PC-3 (cell line): ENCODE results near the gene BRD8. TPM values are rescaled to one million over a fixed set of nuclear protein-coding genes. Genes with fewer than 3 reads are reported as not detected.

Experiments used
- ATAC-seq: fragments of 200-7000 bp; cut with Tn5 transposase; 2 replicates; pipeline ENCODE4 v1.9.1; 2020; ENCODE audit warnings: mild to moderate bottlenecking, moderate library complexity
- BruUV-seq: library from RNA; stranded (reverse); fragments of 400-500 nt; replicated peaks from 2 replicates; lab custom pipeline; 2021; lab: Mats Ljungman, UMichigan
- CTCF ChIA-PET: fragments of 300-600 bp; sonication (Branson Sonifier 250); formaldehyde crosslinking; loops from one replicate; lab custom pipeline; 2022; ENCODE audit warnings: antibody characterized with exemption; lab: Charles Lee
- POLR2A ChIA-PET: fragments of 300-600 bp; sonication (Branson Sonifier 250); formaldehyde crosslinking; loops from one replicate; lab custom pipeline; 2022; ENCODE audit warnings: antibody characterized with exemption; ENCODE audit not compliant: unreplicated experiment; lab: Charles Lee
- DNase-seq: peaks from one replicate; pipeline ENCODE4 v3.0.0-alpha.2; 2015
- H2AFZ ChIP-seq: fragments of 300-600 bp; sonication (generic); 2 replicates; pipeline ENCODE4 v1.6.0; 2016; ENCODE audit warnings: antibody characterized with exemption, low read length
- H3F3A ChIP-seq: fragments of 300-600 bp; sonication (generic); one replicate; pipeline ENCODE4 v1.6.0; 2017; ENCODE audit warnings: antibody characterized with exemption, low read length, control low read depth, mild to moderate bottlenecking; ENCODE audit not compliant: unreplicated experiment
- H3K27ac ChIP-seq: fragments of 300-600 bp; sonication (generic); 2 replicates; pipeline ENCODE4 v1.5.1; 2016; ENCODE audit warnings: mild to moderate bottlenecking, low read length
- H3K27me3 ChIP-seq: fragments of 300-600 bp; sonication (generic); 2 replicates; pipeline ENCODE4 v1.6.1; 2016; ENCODE audit warnings: low read length, mixed read lengths
- H3K36me3 ChIP-seq: fragments of 300-600 bp; sonication (generic); 2 replicates; pipeline ENCODE4 v1.6.1; 2016; ENCODE audit warnings: low read depth, mixed run types, low read length, mixed read lengths
- H3K4me1 ChIP-seq: fragments of 300-600 bp; sonication (generic); 2 replicates; pipeline ENCODE4 v1.5.1; 2016; ENCODE audit warnings: low read length; ENCODE audit not compliant: insufficient read depth
- H3K4me2 ChIP-seq: fragments of 300-600 bp; sonication (generic); 2 replicates; pipeline ENCODE4 v1.6.0; 2016; ENCODE audit warnings: low read length
- H3K4me3 ChIP-seq: fragments of 300-600 bp; sonication (generic); 2 replicates; pipeline ENCODE4 v1.5.1; 2016; ENCODE audit warnings: mild to moderate bottlenecking, low read length, mixed read lengths
- H3K79me2 ChIP-seq: fragments of 300-600 bp; sonication (generic); 2 replicates; pipeline ENCODE4 v1.6.1; 2017; ENCODE audit warnings: low read length, mixed read lengths
- H3K9ac ChIP-seq: fragments of 300-600 bp; sonication (generic); 2 replicates; pipeline ENCODE4 v1.6.0; 2016; ENCODE audit warnings: mild to moderate bottlenecking, low read length
- H3K9me2 ChIP-seq: fragments of 300-600 bp; sonication (generic); replicated peaks from 2 replicates; pipeline ENCODE4 v1.6.1; 2016; ENCODE audit warnings: mixed run types, low read length, mixed read lengths
- H3K9me3 ChIP-seq: fragments of 300-600 bp; sonication (generic); 2 replicates; pipeline ENCODE4 v1.6.1; 2016; ENCODE audit warnings: low read length, mixed read lengths
- H4K20me1 ChIP-seq: fragments of 300-600 bp; sonication (generic); 2 replicates; pipeline ENCODE4 v1.6.1; 2016; ENCODE audit warnings: low read length, mixed read lengths
- EZH2 ChIP-seq: fragments of 300-600 bp; sonication (generic); IDR thresholded peaks from one replicate; pipeline ENCODE4 v1.6.1; 2017; ENCODE audit warnings: antibody characterized with exemption, mild to moderate bottlenecking, low read length; ENCODE audit not compliant: unreplicated experiment
- EZH2phosphoT487 ChIP-seq: fragments of 300-600 bp; sonication (generic); IDR thresholded peaks from 2 replicates; pipeline ENCODE4 v1.6.1; 2018; ENCODE audit warnings: mild to moderate bottlenecking, antibody characterized with exemption, low read length, borderline replicate concordance
- intact Hi-C: fragments of 100-400 bp; cut with micrococcal nuclease; formaldehyde crosslinking; loops from 2 replicates; pipeline ENCODE4 v1.9.0; 2023
- total RNA-seq: library from RNA; depleted of rRNA; stranded (reverse); fragments of >200 nt; gene quantifications from 2 replicates; pipeline ENCODE4 v1.2.3, GENCODE V29; 2014
- TF ChIP-seq, protein P1 (sequence below): fragments of 300-600 bp; sonication (generic); conservative IDR thresholded peaks from 2 replicates; pipeline ENCODE4 v1.5.1; 2017; ENCODE audit warnings: antibody characterized with exemption, low read depth, mild to moderate bottlenecking, low read length

The BRD8 gene
- total RNA-seq, 1 experiment from 2014 or later, result 35.6 TPM

DNA sequence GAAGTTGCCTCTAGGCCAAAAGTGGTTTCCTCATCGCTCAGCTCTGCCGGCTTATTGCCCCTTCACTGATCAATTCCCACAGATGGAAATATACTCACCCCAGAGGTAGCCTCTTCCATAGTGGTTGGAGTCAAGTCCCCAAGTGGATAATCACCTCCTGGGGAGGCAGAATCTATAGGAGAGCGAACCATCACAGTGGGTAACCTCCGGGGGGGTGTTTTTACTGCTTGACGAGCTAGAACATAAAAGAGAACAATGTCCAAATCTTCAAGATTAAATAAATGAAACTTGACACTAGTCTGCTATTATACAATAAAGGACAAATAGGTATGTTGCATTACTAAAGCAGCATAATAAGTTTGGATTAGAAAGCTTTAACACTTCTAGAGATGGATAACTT is 9.3 kb downstream of the BRD8 start:
- CTCF ChIA-PET, result no interaction called here
- H4K20me1 ChIP-seq, result no peaks in the 10 kb centered on the region
- H3K4me2 ChIP-seq, result no peak overlapping the region
- no peak overlapping the region for H3K4me3 ChIP-seq
- H3K27me3 ChIP-seq, result no peaks in the 10 kb centered on the region
- no peaks in the 10 kb centered on the region for H3K79me2 ChIP-seq
- POLR2A ChIA-PET, result no interaction called here
- no peak for DNase-seq
- BruUV-seq, result no TSS peak
- no peaks in the 10 kb centered on the region for H3K9me3 ChIP-seq
- H2AFZ ChIP-seq, result no peak overlapping the region
- TF ChIP-seq EZH2phosphoT487, result no peak
- TF ChIP-seq, protein P1, sequence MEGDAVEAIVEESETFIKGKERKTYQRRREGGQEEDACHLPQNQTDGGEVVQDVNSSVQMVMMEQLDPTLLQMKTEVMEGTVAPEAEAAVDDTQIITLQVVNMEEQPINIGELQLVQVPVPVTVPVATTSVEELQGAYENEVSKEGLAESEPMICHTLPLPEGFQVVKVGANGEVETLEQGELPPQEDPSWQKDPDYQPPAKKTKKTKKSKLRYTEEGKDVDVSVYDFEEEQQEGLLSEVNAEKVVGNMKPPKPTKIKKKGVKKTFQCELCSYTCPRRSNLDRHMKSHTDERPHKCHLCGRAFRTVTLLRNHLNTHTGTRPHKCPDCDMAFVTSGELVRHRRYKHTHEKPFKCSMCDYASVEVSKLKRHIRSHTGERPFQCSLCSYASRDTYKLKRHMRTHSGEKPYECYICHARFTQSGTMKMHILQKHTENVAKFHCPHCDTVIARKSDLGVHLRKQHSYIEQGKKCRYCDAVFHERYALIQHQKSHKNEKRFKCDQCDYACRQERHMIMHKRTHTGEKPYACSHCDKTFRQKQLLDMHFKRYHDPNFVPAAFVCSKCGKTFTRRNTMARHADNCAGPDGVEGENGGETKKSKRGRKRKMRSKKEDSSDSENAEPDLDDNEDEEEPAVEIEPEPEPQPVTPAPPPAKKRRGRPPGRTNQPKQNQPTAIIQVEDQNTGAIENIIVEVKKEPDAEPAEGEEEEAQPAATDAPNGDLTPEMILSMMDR, result no peak
- no peak for TF ChIP-seq EZH2
- H3K36me3 ChIP-seq, result peaks cover 64% of the 10 kb centered on the region
- no peaks in the 10 kb centered on the region for H3K4me1 ChIP-seq
- H3K9me2 ChIP-seq, result no peaks in the 10 kb centered on the region
- intact Hi-C loops, result no loop called here
- ATAC-seq, result no peak
- H3K9ac ChIP-seq, result no peak overlapping the region
- H3K27ac ChIP-seq, result no peak overlapping the region
- no peaks in the 10 kb centered on the region for H3F3A ChIP-seq

DNA sequence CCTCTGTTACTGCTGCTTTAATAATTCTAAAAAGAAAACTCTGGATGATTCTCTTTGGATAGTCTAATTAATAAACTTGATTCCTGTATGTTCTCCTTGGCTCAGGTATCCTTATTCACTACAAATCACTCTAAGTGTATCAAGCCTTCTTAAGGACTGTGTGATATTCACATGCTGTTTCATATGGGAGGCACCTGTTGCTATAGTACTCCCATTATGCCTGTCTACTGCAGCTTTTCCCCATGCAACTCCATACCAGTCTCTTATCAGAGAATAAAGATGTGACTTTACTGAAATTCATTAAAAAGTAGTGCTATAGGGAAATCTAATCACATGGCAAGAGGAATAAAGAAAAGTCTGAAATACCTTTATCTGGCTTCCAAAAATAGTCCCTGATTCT is 14.7 kb downstream of the BRD8 start:
- Histone ChIP-seq H3K36me3 (peaks cover 68% of the 10 kb centered on the region), H3K27ac (no peak overlapping the region), H3K79me2 (no peaks in the 10 kb centered on the region), H3K9ac (no peak overlapping the region), H3K4me3 (no peak overlapping the region), H4K20me1 (no peaks in the 10 kb centered on the region), H3K27me3 (no peaks in the 10 kb centered on the region), H3K9me3 (no peaks in the 10 kb centered on the region), H3F3A (no peaks in the 10 kb centered on the region), H3K4me2 (no peak overlapping the region), H2AFZ (no peak overlapping the region), H3K4me1 (no peaks in the 10 kb centered on the region), H3K9me2 (no peaks in the 10 kb centered on the region)
- ATAC-seq (no peak), DNase-seq (no peak)
- intact Hi-C loops, result no loop called here
- ChIA-PET POLR2A (no interaction called here), CTCF (no interaction called here)
- no TSS peak for BruUV-seq
- TF ChIP-seq EZH2phosphoT487 (no peak), EZH2 (no peak)
- TF ChIP-seq, protein P1, result no peak

DNA sequence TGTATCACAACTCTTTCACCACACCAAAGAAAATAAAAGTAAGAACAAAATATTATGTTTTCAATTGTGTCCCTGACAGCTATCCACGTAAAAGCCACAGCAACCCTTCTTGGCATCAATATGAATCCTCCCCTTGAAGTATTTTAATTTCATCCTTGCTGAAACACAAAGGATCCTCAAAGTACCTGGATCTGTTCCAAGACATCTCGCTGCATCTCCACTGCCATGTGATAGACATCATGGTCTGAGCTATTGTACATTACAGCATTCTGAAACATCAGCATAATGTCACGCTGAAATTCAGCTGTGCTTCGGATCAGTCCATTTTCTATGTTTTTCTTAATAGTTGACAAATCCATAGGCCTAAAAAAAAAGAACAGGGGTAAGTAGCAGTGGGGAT is 17.7 kb downstream of the BRD8 start:
- POLR2A ChIA-PET, result no interaction called here
- no peaks in the 10 kb centered on the region for H3K27me3 ChIP-seq
- H3K9ac ChIP-seq, result no peak overlapping the region
- H3K9me3 ChIP-seq, result no peaks in the 10 kb centered on the region
- H3K79me2 ChIP-seq, result no peaks in the 10 kb centered on the region
- DNase-seq, result no peak
- BruUV-seq, result no TSS peak
- H2AFZ ChIP-seq, result no peak overlapping the region
- no peak overlapping the region for H3K4me2 ChIP-seq
- no peak overlapping the region for H3K4me3 ChIP-seq
- no peaks in the 10 kb centered on the region for H3K9me2 ChIP-seq
- no peak overlapping the region for H3K27ac ChIP-seq
- H3K36me3 ChIP-seq, result peaks cover 50% of the 10 kb centered on the region
- CTCF ChIA-PET, result no interaction called here
- no peak for ATAC-seq
- intact Hi-C loops, result no loop called here
- TF ChIP-seq, protein P1, result no peak
- TF ChIP-seq EZH2phosphoT487 (no peak), EZH2 (no peak)
- no peaks in the 10 kb centered on the region for H4K20me1 ChIP-seq
- H3K4me1 ChIP-seq, result no peaks in the 10 kb centered on the region
- H3F3A ChIP-seq, result no peaks in the 10 kb centered on the region
